ENCODE results near the gene FTO.

Gene FTO

GRCh38 chr16:54090602-54091001 is 386.6 kb downstream of the FTO start:
- DNase-seq (ENCODE audit: low read depth), result no peak

GRCh38 chr16:54093281-54093680 is 389.3 kb downstream of the FTO start:
- DNase-seq (ENCODE audit: low read depth), result no peak

GRCh38 chr16:54094641-54095040 is 390.7 kb downstream of the FTO start:
- no peak for DNase-seq (ENCODE audit: low read depth)

- no peak for DNase-seq (ENCODE audit: low read depth)
Measured at GRCh38 chr16:54096607-54097006, 392.7 kb downstream of the FTO start.

- DNase-seq (ENCODE audit: low read depth), result no peak
Measured at GRCh38 chr16:54097774-54098173, 393.8 kb downstream of the FTO start.

DNA sequence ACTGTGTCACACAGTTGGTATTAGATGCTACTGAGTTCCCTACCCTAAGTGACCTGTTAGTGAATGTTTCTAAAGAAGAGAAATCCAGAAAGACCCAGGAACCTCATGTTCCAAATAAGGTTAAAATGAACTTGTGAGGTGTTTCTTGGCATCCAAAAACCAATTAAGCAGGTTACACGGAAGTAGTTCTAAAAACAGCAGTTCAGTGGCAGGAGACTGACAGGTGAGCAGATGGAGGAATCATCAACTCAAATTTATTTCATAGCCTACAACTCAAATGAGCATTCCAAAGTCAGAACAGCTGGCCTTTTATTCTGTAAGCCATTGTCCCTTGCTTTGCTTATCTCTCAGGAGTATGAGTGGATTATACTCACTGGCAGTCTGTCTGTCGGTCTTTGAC is 394.3 kb downstream of the FTO start:
- DNase-seq (ENCODE audit: low read depth), result no peak

DNA sequence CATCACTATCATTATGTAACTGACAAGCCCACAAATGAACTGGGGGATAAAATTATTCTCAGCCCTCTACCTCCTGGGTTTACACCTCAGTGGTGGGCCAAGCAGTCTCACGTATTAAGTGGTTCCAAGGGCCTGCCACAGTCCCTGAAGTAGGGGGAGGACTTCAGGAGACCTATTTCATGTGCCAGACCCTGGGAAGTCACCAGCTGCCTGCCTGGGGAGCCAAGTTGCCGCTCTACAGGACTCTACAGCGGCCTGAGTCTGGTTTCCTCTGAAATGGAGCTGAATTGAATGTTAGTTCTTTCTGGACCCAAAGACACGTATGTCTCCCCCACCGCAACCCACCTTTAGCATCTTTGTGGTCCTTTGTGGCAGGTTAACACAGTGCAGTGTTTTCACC is 395.7 kb downstream of the FTO start:
- DNase-seq (ENCODE audit: low read depth), result no peak

DNA sequence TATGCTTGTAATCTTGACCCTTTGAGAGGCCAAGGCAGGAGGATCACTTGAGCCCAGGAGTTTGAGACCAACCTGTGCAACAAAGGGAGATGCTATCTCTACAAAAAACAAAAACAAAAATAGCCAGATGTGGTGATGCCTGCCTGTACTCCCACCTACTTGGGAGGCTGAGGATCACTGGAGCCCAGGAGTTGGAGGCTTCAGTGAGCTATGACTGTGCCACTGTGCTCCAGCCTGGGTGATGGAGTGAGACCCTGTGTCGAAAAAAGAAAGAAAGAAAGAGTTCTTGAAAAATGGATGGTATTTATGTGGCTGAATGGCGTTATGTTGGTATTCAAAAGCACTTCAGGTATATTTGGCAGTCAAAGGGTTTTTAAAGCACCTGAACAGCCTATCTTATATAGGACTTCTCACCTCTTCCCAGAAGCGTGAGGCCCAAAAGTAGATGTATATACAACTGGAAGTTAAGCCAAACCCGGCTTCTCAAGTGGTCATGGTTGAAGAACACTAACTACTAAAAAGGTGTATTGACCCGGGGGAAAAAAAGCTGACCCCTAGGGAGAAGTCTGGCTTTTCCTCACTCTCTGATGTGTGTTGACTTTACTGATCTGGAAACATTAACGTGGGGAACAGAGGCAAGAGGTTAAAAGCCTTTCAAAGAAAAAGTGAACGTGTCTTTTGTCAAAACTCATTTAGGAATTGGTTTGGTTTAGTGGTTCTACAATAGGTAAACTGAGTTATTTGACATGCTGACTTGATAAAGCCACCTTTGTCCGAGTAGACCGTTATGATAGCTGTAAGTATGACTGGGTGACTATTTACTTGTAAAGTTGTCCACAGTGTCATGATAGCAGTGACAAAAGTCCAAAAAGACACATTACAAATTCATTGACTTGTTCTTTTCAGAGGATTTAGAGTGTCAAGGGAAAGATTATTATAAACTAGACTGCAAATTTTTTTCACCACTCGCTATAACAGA is 399.2 kb downstream of the FTO start:
- no peak for DNase-seq (ENCODE audit: low read depth)

- DNase-seq (ENCODE audit: low read depth), result no peak
Measured at GRCh38 chr16:54106057-54106456, 402.1 kb downstream of the FTO start.

GRCh38 chr16:54107583-54108202 is 403.7 kb downstream of the FTO start:
- DNase-seq (ENCODE audit: low read depth), result no peak

GRCh38 chr16:54110016-54110981 is 406.3 kb downstream of the FTO start:
- DNase-seq (ENCODE audit: low read depth), result no peak

DNA sequence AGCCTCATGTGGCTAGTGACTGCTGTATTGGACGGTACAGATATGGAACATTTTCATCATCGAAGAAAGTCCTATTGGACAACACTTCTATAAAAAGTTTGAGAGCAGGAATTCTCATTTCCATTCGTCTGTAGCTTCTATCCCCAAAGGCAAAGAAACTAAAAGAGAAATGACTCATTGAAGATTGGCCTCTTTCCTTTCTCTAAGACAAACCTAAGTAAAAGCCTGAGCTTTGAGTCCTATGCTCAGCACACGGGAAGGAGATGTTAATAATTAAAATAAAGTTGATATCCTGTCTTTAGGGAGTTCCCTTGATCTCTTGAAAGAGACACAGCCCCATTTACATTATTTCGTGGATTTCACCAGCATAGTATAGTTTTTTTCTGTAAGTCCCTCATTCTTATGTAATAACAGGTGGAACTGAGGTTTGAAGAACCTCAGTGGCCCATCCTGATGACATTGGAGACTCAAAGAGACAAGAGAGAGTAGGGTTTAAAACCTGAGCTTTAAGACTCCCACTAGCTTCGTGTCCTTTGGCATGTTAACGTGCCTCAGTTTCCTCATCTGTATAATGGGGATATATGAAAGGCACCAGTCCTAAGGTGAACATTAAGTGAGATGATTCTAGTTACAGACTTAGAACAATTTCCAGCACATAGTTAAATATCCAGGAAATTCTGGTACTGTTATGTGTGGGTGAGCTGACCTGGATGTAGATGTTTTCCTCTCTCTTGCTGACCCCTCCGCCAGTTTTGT is 408.7 kb downstream of the FTO start:
- no peak for DNase-seq (ENCODE audit: low read depth)

DNA sequence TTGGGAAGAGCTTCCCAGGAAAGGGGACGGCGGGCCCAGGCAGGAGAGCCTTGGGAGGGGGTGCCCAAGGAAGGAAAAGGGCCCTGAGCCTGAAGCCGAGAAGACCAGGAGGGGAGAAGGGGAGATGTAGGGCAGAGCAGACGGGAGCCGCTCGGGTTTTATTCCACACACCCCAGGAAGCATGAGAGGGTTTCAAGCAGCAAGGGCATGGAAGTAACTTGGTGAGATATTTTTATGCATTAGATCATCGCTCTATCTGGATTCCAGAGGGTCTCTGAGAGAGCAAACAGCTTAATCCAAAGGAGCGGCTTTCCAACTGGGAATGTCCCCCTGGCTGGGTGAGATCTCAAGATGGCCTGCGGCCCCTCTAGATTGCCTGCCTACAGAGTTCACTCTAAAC is 411.6 kb downstream of the FTO start:
- no peak for DNase-seq (ENCODE audit: low read depth)

DNA sequence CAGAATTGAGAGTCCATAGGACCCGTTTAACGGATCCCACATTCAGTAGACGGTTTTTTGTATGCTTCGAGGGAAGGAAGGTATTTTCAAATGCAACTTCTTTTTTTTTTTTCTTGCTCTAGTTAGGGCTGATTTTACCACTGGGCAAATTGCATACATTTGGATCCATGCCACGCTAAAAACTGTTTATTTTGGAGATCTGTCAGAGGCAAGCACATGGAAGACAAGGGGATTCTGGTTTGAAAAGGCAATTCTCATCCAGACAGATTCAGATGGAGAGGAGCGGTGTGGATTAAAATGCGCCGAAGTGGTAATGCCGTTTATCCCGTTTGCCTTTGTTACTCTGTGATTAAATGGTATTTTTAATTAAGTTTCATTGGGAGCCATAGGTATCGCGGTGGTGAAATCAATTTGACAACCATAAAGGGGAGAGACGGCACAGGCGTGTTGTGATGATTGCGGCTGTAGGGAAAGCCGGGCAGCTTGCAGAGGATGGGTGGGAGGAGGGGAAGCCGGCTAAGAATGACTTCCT is 412.2 kb downstream of the FTO start:
- no peak for DNase-seq (ENCODE audit: low read depth)

DNA sequence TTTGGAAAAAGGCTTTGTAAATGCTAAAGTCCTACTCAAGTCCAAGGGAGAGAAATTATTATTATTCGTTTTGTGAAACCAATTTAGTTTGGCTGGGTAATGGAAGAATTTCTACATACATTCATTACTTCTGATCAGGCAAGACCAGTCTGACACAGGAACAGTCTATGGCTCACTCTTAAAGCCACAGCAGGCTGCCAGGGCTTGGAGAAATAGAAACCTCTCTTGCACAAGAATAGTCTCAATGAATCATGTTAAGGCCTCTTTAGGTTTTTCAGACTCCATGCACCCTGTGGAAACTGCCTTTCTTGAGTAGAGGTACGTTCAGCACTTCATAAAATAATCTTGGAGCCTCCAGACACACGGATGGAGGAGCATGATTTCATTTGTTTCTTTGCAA is 414.9 kb downstream of the FTO start:
- no peak for DNase-seq (ENCODE audit: low read depth)

DNA sequence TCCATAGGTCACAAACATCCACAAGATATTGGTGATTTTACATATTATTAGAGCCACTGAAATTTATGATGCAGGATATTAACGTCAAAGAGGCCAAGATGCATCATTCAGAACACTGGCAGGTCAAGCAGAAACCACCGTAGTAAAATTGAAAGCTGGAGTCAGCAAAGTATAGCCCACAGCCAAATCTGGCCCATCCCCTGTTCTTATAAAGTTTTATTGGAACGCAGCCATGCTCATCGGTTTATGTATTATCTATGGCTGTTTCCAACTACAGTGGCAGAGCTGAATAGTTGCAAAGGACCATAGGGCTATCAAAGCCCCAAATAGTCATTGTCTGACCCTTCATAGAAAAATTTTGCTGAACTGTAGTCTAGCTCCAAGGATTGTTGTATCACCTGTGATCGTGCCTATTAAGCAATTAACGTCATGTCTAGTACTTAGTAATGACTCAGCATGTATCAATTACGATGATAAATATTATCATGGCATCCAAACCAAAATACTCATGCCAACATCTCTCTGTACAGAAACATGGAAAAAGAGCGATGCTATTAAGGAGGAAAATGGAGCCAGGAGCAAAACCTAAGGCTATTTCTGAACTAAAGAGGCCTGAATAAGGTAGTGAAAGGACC is 417.0 kb downstream of the FTO start:
- DNase-seq (ENCODE audit: low read depth), result no peak

DNA sequence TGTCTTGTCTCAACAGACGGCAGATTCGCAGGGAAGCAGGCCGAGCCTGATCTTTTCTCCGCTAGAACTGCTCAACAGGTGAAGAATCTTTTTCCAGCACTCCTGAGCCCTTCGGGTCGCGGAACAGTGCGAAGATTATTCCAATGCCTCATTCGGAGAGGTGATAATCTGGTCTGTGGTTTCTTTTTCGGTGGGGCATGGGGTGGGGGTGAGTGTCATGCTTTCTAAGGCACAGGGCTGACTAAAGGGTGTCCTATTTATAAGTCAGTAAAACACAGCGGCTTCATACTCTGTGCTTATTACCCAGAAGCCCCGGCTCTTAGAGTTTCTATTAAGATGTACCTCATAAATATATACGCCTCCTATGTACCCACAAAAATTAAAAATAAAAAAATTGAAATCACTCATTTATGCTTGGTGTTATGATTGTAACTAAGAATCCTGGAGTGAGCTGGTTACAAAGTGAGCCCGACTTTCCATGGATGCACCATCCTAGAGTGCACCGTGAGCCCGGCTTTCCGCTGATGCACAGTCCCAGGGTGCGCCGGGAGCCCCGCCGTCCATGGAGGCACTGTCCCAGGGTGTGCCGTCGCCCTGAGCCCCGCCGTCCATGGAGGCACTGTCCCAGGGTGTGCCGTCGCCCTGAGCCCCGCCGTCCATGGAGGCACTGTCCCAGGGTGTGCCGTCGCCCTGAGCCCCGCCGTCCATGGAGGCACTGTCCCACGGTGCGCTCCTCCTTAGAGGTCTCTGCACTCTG is 417.8 kb downstream of the FTO start:
- DNase-seq (ENCODE audit: low read depth), result no peak

DNA sequence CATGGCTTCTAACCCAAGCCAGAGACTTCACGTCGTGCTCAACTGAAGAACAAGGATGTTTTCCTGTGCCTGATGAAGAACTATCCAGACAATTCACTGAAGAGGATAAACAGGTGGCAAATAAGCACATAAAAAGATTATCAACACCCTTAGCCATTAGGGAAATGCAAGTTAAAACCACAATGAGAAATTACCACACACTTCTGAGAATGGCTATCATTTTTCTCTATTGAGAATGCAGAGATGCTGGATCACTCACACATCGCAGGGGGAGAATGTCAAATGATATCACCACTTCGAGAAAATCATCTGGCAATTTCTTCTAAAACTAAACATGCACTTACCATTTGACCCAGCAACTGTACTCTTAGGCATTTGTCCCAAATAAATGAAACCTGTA is 419.8 kb downstream of the FTO start:
- DNase-seq (ENCODE audit: low read depth), result no peak

GRCh38 chr16:54125751-54126655 is 422.0 kb downstream of the FTO start:
- no peak for DNase-seq (ENCODE audit: low read depth)

Measured in stimulated activated CD8-positive, alpha-beta memory T cell treated with anti-CD3 and anti-CD28 coated beads, Interleukin-7, amount 100 ng/mL, for 24 hours (primary cell).